ENCODE measurements around the gene AP2A2. TPM values are rescaled to one million over a fixed set of nuclear protein-coding genes. Genes with fewer than 3 reads are reported as not detected.

Gene AP2A2
- total RNA-seq, result 10 to 100 TPM; 49.5 to 82.6 (median 72.2) TPM

- Histone ChIP-seq H3K4me3 (peak within 1 kb of the TSS; percentile 71 to 98 (median 90)), H3K9me3 (no peaks in the 10 kb centered on the region), H3K27me3 (no peaks in the 10 kb centered on the region), H3K4me1 (peaks cover 30 to 58% (median 56%) of the 10 kb centered on the region in 4 donors), H3K27ac (replicated peaks in 1 of 4) (peak within 1 kb of the TSS; percentile 90 to 99 (median 97)), H3K36me3 (peaks cover 0 to 13% (median 7%) of the 10 kb centered on the region in 4 donors)
- WGBS, result 0% methylated on average over 9 of the region's 124 CpGs
- no peak for TF ChIP-seq EP300 (IDR thresholded peaks at IDR 0.05)
- peak; percentile 74 to 91 (median 83) for TF ChIP-seq CTCF (IDR thresholded peaks at IDR 0.05)
- TF ChIP-seq POLR2A (IDR thresholded peaks at IDR 0.05; ENCODE audit: low read depth), result peak; percentile 54
- TF ChIP-seq POLR2AphosphoS5 (IDR thresholded peaks at IDR 0.05), result peak; percentile 51 to 81
- intact Hi-C loops (cut with DNase I), result loop anchor here (2.0 kb wide), 1 partner anchor 81 kb away; no protein-coding TSS in a partner anchor
- no peak for DNase-seq (ENCODE audit: extremely low spot score)
Measured at GRCh38 chr11:925496-926301, at the start of gene AP2A2. Gene AP2A2, plus strand, starts transcription at chr11:925870. Its CDS starts 152 bp downstream, at chr11:926022.

GRCh38 chr11:876545-876944, 49.1 kb upstream of the AP2A2 start:
- Histone ChIP-seq H3K27ac (replicated peaks in 1 of 4) (no peak overlapping the region), H3K27me3 (no peaks in the 10 kb centered on the region), H3K4me1 (no peaks in the 10 kb centered on the region), H3K4me3 (no peak overlapping the region), H3K36me3 (peaks cover 0 to 47% (median 30%) of the 10 kb centered on the region in 4 donors), H3K9me3 (no peaks in the 10 kb centered on the region)
- no peak for DNase-seq (ENCODE audit: extremely low spot score)
- intact Hi-C loops (cut with DNase I), result no loop called here
- TF ChIP-seq POLR2AphosphoS5 (IDR thresholded peaks at IDR 0.05) (no peak), POLR2A (IDR thresholded peaks at IDR 0.05; ENCODE audit: low read depth) (no peak), CTCF (IDR thresholded peaks at IDR 0.05) (no peak), EP300 (IDR thresholded peaks at IDR 0.05) (no peak)
- 60% methylated on average over 1 of the region's 12 CpGs for WGBS

GRCh38 chr11:877565-877964, 48.1 kb upstream of the AP2A2 start:
- DNase-seq (ENCODE audit: extremely low spot score), result no peak
- no peak overlapping the region for H3K27ac ChIP-seq (replicated peaks in 1 of 4)
- 90% methylated on average over 11 of the region's 11 CpGs for WGBS
- no peak overlapping the region for H3K4me3 ChIP-seq
- no peaks in the 10 kb centered on the region for H3K27me3 ChIP-seq
- TF ChIP-seq EP300 (IDR thresholded peaks at IDR 0.05) (no peak), POLR2A (IDR thresholded peaks at IDR 0.05; ENCODE audit: low read depth) (no peak), CTCF (IDR thresholded peaks at IDR 0.05) (no peak), POLR2AphosphoS5 (IDR thresholded peaks at IDR 0.05) (no peak)
- H3K9me3 ChIP-seq, result no peaks in the 10 kb centered on the region
- H3K36me3 ChIP-seq, result peaks cover 2 to 57% (median 39%) of the 10 kb centered on the region in 4 donors
- H3K4me1 ChIP-seq, result no peaks in the 10 kb centered on the region
- intact Hi-C loops (cut with DNase I), result no loop called here

GRCh38 chr11:880447-880846, 45.2 kb upstream of the AP2A2 start:
- Histone ChIP-seq H3K4me3 (no peak overlapping the region), H3K27me3 (no peaks in the 10 kb centered on the region), H3K36me3 (peaks cover 7 to 67% (median 45%) of the 10 kb centered on the region in 4 donors), H3K4me1 (no peaks in the 10 kb centered on the region), H3K27ac (replicated peaks in 1 of 4) (no peak overlapping the region), H3K9me3 (no peaks in the 10 kb centered on the region)
- 99% methylated on average over 9 of the region's 14 CpGs for WGBS
- TF ChIP-seq POLR2A (IDR thresholded peaks at IDR 0.05; ENCODE audit: low read depth) (no peak), POLR2AphosphoS5 (IDR thresholded peaks at IDR 0.05) (no peak), CTCF (IDR thresholded peaks at IDR 0.05) (no peak), EP300 (IDR thresholded peaks at IDR 0.05) (no peak)
- no peak for DNase-seq (ENCODE audit: extremely low spot score)
- intact Hi-C loops (cut with DNase I), result no loop called here
